ENCODE measurements around the gene KIF27.

KIF27 gene

GRCh38 chr9:83966209-83966582 is 45.0 kb upstream of the KIF27 start:
- Histone ChIP-seq H3K36me3 (ENCODE audit: control insufficient read depth in 1 of 2, insufficient read depth in 2 of 2, low read length in 2 of 2) (peaks cover 3 to 18% of the 10 kb centered on the region in 2 experiments), H2BK5ac (ENCODE audit: low read depth, low read length, poor library complexity) (no peak overlapping the region), H2BK12ac (ENCODE audit: low read length) (no peak overlapping the region), H3K4ac (ENCODE audit: low read depth, low read length) (no peak overlapping the region), H4K12ac (ENCODE audit: low read depth, low read length) (no peak overlapping the region), H3K4me1 (ENCODE audit: control insufficient read depth in 1 of 2, insufficient read depth in 2 of 2, low read length in 2 of 2) (peaks cover 3% of the 10 kb centered on the region in 2 experiments), H3K27me3 (ENCODE audit: insufficient read depth, low read length) (no peaks in the 10 kb centered on the region), H3K27ac (ENCODE audit: low read depth, low read length) (no peak overlapping the region), H2BK120ac (ENCODE audit: insufficient read depth, low read length, poor library complexity) (no peak overlapping the region), H3K79me2 (ENCODE audit: control insufficient read depth, insufficient read depth, low read length, poor library complexity) (no peaks in the 10 kb centered on the region), H3K9me3 (ENCODE audit: insufficient read depth, low read depth, low read length) (no peaks in the 10 kb centered on the region), H2AK5ac (ENCODE audit: low read length) (no peak overlapping the region), H3K18ac (ENCODE audit: low read length) (no peak overlapping the region), H4K8ac (ENCODE audit: low read depth, low read length) (no peak overlapping the region), H3K4me3 (ENCODE audit: low read depth, low read length) (no peak overlapping the region), H2AFZ (ENCODE audit: insufficient read depth, low read length, poor library complexity) (no peak overlapping the region), H3K9ac (ENCODE audit: low read length) (no peak overlapping the region), H4K91ac (ENCODE audit: low read depth, low read length) (no peak overlapping the region), H3K14ac (ENCODE audit: low read length) (no peak overlapping the region), H3K4me2 (ENCODE audit: low read length) (no peak overlapping the region), H3K23ac (ENCODE audit: low read length) (no peak overlapping the region), H3K79me1 (ENCODE audit: low read length) (no peaks in the 10 kb centered on the region)
- WGBS (ENCODE audit: extremely low coverage, insufficient coverage, insufficient read length): no CpG with 5 or more reads among the region's 8 CpGs
- DNase-seq: no peak

- H2AK5ac ChIP-seq (ENCODE audit: low read length): no peak overlapping the region
- no peak overlapping the region for H3K9ac ChIP-seq (ENCODE audit: low read length)
- H3K79me1 ChIP-seq (ENCODE audit: low read length): no peaks in the 10 kb centered on the region
- no peaks in the 10 kb centered on the region for H3K27me3 ChIP-seq (ENCODE audit: insufficient read depth, low read length)
- H3K4me3 ChIP-seq (ENCODE audit: low read depth, low read length): no peak overlapping the region
- H3K79me2 ChIP-seq (ENCODE audit: control insufficient read depth, insufficient read depth, low read length, poor library complexity): no peaks in the 10 kb centered on the region
- no peak overlapping the region for H4K8ac ChIP-seq (ENCODE audit: low read depth, low read length)
- no peak for DNase-seq
- no peak overlapping the region for H3K23ac ChIP-seq (ENCODE audit: low read length)
- peaks cover 3% of the 10 kb centered on the region in 2 experiments for H3K4me1 ChIP-seq (ENCODE audit: control insufficient read depth in 1 of 2, insufficient read depth in 2 of 2, low read length in 2 of 2)
- H3K27ac ChIP-seq (ENCODE audit: low read depth, low read length): no peak overlapping the region
- H4K12ac ChIP-seq (ENCODE audit: low read depth, low read length): no peak overlapping the region
- H3K14ac ChIP-seq (ENCODE audit: low read length): no peak overlapping the region
- WGBS (ENCODE audit: extremely low coverage, insufficient coverage, insufficient read length): no CpG with 5 or more reads among the region's 11 CpGs
- H3K36me3 ChIP-seq (ENCODE audit: control insufficient read depth in 1 of 2, insufficient read depth in 2 of 2, low read length in 2 of 2): peaks cover 3 to 13% of the 10 kb centered on the region in 2 experiments
- H3K4me2 ChIP-seq (ENCODE audit: low read length): no peak overlapping the region
- H2BK12ac ChIP-seq (ENCODE audit: low read length): no peak overlapping the region
- no peaks in the 10 kb centered on the region for H3K9me3 ChIP-seq (ENCODE audit: insufficient read depth, low read depth, low read length)
- no peak overlapping the region for H2AFZ ChIP-seq (ENCODE audit: insufficient read depth, low read length, poor library complexity)
- no peak overlapping the region for H2BK120ac ChIP-seq (ENCODE audit: insufficient read depth, low read length, poor library complexity)
- H4K91ac ChIP-seq (ENCODE audit: low read depth, low read length): no peak overlapping the region
- no peak overlapping the region for H2BK5ac ChIP-seq (ENCODE audit: low read depth, low read length, poor library complexity)
- H3K18ac ChIP-seq (ENCODE audit: low read length): no peak overlapping the region
- no peak overlapping the region for H3K4ac ChIP-seq (ENCODE audit: low read depth, low read length)
Measured at GRCh38 chr9:83965350-83966208, 44.3 kb upstream of the KIF27 start.

- no peak overlapping the region for H3K4ac ChIP-seq (ENCODE audit: low read depth, low read length)
- no peak overlapping the region for H2AK5ac ChIP-seq (ENCODE audit: low read length)
- no peaks in the 10 kb centered on the region for H3K9me3 ChIP-seq (ENCODE audit: insufficient read depth, low read depth, low read length)
- H3K9ac ChIP-seq (ENCODE audit: low read length): no peak overlapping the region
- H3K79me1 ChIP-seq (ENCODE audit: low read length): no peaks in the 10 kb centered on the region
- no peak overlapping the region for H3K27ac ChIP-seq (ENCODE audit: low read depth, low read length)
- H4K8ac ChIP-seq (ENCODE audit: low read depth, low read length): no peak overlapping the region
- H3K18ac ChIP-seq (ENCODE audit: low read length): no peak overlapping the region
- no peak overlapping the region for H3K14ac ChIP-seq (ENCODE audit: low read length)
- H3K79me2 ChIP-seq (ENCODE audit: control insufficient read depth, insufficient read depth, low read length, poor library complexity): no peaks in the 10 kb centered on the region
- H2AFZ ChIP-seq (ENCODE audit: insufficient read depth, low read length, poor library complexity): no peak overlapping the region
- H2BK12ac ChIP-seq (ENCODE audit: low read length): no peak overlapping the region
- DNase-seq: no peak
- H3K23ac ChIP-seq (ENCODE audit: low read length): no peak overlapping the region
- no peak overlapping the region for H3K4me2 ChIP-seq (ENCODE audit: low read length)
- no peaks in the 10 kb centered on the region for H3K27me3 ChIP-seq (ENCODE audit: insufficient read depth, low read length)
- no peak overlapping the region for H2BK120ac ChIP-seq (ENCODE audit: insufficient read depth, low read length, poor library complexity)
- peaks cover 3 to 11% of the 10 kb centered on the region in 2 experiments for H3K36me3 ChIP-seq (ENCODE audit: control insufficient read depth in 1 of 2, insufficient read depth in 2 of 2, low read length in 2 of 2)
- H3K4me3 ChIP-seq (ENCODE audit: low read depth, low read length): no peak overlapping the region
- no CpG with 5 or more reads among the region's 2 CpGs for WGBS (ENCODE audit: extremely low coverage, insufficient coverage, insufficient read length)
- no peak overlapping the region for H4K12ac ChIP-seq (ENCODE audit: low read depth, low read length)
- H2BK5ac ChIP-seq (ENCODE audit: low read depth, low read length, poor library complexity): no peak overlapping the region
- H4K91ac ChIP-seq (ENCODE audit: low read depth, low read length): no peak overlapping the region
- peaks cover 3% of the 10 kb centered on the region in 2 experiments for H3K4me1 ChIP-seq (ENCODE audit: control insufficient read depth in 1 of 2, insufficient read depth in 2 of 2, low read length in 2 of 2)
Measured at GRCh38 chr9:83964973-83965349, 43.7 kb upstream of the KIF27 start.

GRCh38 chr9:83962165-83962564 is 40.9 kb upstream of the KIF27 start:
- H3K79me2 ChIP-seq (ENCODE audit: control insufficient read depth, insufficient read depth, low read length, poor library complexity): no peaks in the 10 kb centered on the region
- H3K27ac ChIP-seq (ENCODE audit: low read depth, low read length): no peak overlapping the region
- H3K4me3 ChIP-seq (ENCODE audit: low read depth, low read length): no peak overlapping the region
- no peak overlapping the region for H3K4me2 ChIP-seq (ENCODE audit: low read length)
- H4K12ac ChIP-seq (ENCODE audit: low read depth, low read length): no peak overlapping the region
- H3K4ac ChIP-seq (ENCODE audit: low read depth, low read length): no peak overlapping the region
- H3K9me3 ChIP-seq (ENCODE audit: insufficient read depth, low read depth, low read length): peaks cover 1% of the 10 kb centered on the region
- H3K18ac ChIP-seq (ENCODE audit: low read length): no peak overlapping the region
- no CpG with 5 or more reads among the region's 3 CpGs for whole genome bisulfite sequencing (ENCODE audit: extremely low coverage, insufficient coverage, insufficient read length)
- no peak overlapping the region for H4K8ac ChIP-seq (ENCODE audit: low read depth, low read length)
- peaks cover 3% of the 10 kb centered on the region in 2 experiments for H3K4me1 ChIP-seq (ENCODE audit: control insufficient read depth in 1 of 2, insufficient read depth in 2 of 2, low read length in 2 of 2)
- no peak overlapping the region for H3K14ac ChIP-seq (ENCODE audit: low read length)
- H3K9ac ChIP-seq (ENCODE audit: low read length): no peak overlapping the region
- no peak overlapping the region for H4K91ac ChIP-seq (ENCODE audit: low read depth, low read length)
- H2BK120ac ChIP-seq (ENCODE audit: insufficient read depth, low read length, poor library complexity): no peak overlapping the region
- H2BK5ac ChIP-seq (ENCODE audit: low read depth, low read length, poor library complexity): no peak overlapping the region
- no peak overlapping the region for H2AK5ac ChIP-seq (ENCODE audit: low read length)
- no peak overlapping the region for H2AFZ ChIP-seq (ENCODE audit: insufficient read depth, low read length, poor library complexity)
- peaks cover 3 to 4% of the 10 kb centered on the region in 2 experiments for H3K36me3 ChIP-seq (ENCODE audit: control insufficient read depth in 1 of 2, insufficient read depth in 2 of 2, low read length in 2 of 2)
- H3K79me1 ChIP-seq (ENCODE audit: low read length): no peaks in the 10 kb centered on the region
- H3K27me3 ChIP-seq (ENCODE audit: insufficient read depth, low read length): no peaks in the 10 kb centered on the region
- no peak overlapping the region for H3K23ac ChIP-seq (ENCODE audit: low read length)
- peak; percentile 53 to 82 for DNase-seq
- H2BK12ac ChIP-seq (ENCODE audit: low read length): no peak overlapping the region

Measured in trophoblast cell (in vitro differentiated cells and primary cell).